Panc1 (cell line): ENCODE results near the gene FZD1.

Experiments
- POLR2AphosphoS5 ChIP-seq: IDR thresholded peaks from 2 replicates; pipeline ENCODE4 v1.6.1; 2012; ENCODE audit warnings: mild to moderate bottlenecking, low read depth, low read length, moderate library complexity
- TF ChIP-seq, protein P1 (sequence below): fragments of 450-650 bp; IDR thresholded peaks from 2 replicates; pipeline ENCODE4 v1.5.1; 2017; ENCODE audit warnings: mild to moderate bottlenecking
- TF ChIP-seq, protein P2 (sequence below), 2 experiments: IDR thresholded peaks; 2 replicates each; pipeline ENCODE4 v1.6.1; 2011 to 2012; ENCODE audit warnings: low read depth in 2 of 2, control low read depth in 1 of 2, low read length in 1 of 2, mild to moderate bottlenecking in 1 of 2, moderate library complexity in 1 of 2; ENCODE audit not compliant: insufficient read depth in 1 of 2

- no peak for TF ChIP-seq POLR2AphosphoS5
- TF ChIP-seq, protein P1, sequence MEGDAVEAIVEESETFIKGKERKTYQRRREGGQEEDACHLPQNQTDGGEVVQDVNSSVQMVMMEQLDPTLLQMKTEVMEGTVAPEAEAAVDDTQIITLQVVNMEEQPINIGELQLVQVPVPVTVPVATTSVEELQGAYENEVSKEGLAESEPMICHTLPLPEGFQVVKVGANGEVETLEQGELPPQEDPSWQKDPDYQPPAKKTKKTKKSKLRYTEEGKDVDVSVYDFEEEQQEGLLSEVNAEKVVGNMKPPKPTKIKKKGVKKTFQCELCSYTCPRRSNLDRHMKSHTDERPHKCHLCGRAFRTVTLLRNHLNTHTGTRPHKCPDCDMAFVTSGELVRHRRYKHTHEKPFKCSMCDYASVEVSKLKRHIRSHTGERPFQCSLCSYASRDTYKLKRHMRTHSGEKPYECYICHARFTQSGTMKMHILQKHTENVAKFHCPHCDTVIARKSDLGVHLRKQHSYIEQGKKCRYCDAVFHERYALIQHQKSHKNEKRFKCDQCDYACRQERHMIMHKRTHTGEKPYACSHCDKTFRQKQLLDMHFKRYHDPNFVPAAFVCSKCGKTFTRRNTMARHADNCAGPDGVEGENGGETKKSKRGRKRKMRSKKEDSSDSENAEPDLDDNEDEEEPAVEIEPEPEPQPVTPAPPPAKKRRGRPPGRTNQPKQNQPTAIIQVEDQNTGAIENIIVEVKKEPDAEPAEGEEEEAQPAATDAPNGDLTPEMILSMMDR, result no peak
- TF ChIP-seq, protein P2, sequence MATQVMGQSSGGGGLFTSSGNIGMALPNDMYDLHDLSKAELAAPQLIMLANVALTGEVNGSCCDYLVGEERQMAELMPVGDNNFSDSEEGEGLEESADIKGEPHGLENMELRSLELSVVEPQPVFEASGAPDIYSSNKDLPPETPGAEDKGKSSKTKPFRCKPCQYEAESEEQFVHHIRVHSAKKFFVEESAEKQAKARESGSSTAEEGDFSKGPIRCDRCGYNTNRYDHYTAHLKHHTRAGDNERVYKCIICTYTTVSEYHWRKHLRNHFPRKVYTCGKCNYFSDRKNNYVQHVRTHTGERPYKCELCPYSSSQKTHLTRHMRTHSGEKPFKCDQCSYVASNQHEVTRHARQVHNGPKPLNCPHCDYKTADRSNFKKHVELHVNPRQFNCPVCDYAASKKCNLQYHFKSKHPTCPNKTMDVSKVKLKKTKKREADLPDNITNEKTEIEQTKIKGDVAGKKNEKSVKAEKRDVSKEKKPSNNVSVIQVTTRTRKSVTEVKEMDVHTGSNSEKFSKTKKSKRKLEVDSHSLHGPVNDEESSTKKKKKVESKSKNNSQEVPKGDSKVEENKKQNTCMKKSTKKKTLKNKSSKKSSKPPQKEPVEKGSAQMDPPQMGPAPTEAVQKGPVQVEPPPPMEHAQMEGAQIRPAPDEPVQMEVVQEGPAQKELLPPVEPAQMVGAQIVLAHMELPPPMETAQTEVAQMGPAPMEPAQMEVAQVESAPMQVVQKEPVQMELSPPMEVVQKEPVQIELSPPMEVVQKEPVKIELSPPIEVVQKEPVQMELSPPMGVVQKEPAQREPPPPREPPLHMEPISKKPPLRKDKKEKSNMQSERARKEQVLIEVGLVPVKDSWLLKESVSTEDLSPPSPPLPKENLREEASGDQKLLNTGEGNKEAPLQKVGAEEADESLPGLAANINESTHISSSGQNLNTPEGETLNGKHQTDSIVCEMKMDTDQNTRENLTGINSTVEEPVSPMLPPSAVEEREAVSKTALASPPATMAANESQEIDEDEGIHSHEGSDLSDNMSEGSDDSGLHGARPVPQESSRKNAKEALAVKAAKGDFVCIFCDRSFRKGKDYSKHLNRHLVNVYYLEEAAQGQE (IDR thresholded peaks at IDR 0.05; ENCODE audit: insufficient read depth in 1 of 2, low read depth in 2 of 2, low read length in 1 of 2), result no peak
Observed at GRCh38 chr7:91266067-91266688, 1.9 kb downstream of the FZD1 start.
